ENCODE data around the gene MPRIP.

Gene MPRIP

GRCh38 chr17:17033466-17033865, 8.8 kb upstream of the MPRIP start:
- no peak for DNase-seq (ENCODE audit: extremely low read depth, low read depth)
- no peak for TF ChIP-seq CTCF (IDR thresholded peaks at IDR 0.05; ENCODE audit: low read depth, low read length)

GRCh38 chr17:17034026-17034425, 8.2 kb upstream of the MPRIP start:
- DNase-seq (ENCODE audit: extremely low read depth, low read depth) = no peak
- TF ChIP-seq CTCF (IDR thresholded peaks at IDR 0.05; ENCODE audit: low read depth, low read length) = no peak

- no peak for TF ChIP-seq CTCF (IDR thresholded peaks at IDR 0.05; ENCODE audit: low read depth, low read length)
- no peak for DNase-seq (ENCODE audit: extremely low read depth, low read depth)
Observed at GRCh38 chr17:17034496-17035075, 7.7 kb upstream of the MPRIP start.

GRCh38 chr17:17035490-17035889, 6.8 kb upstream of the MPRIP start:
- DNase-seq (ENCODE audit: extremely low read depth, low read depth) = no peak
- no peak for TF ChIP-seq CTCF (IDR thresholded peaks at IDR 0.05; ENCODE audit: low read depth, low read length)

GRCh38 chr17:17035920-17036523, 6.2 kb upstream of the MPRIP start:
- no peak for TF ChIP-seq CTCF (IDR thresholded peaks at IDR 0.05; ENCODE audit: low read depth, low read length)
- DNase-seq (ENCODE audit: extremely low read depth, low read depth) = no peak

GRCh38 chr17:17036524-17036998, 5.7 kb upstream of the MPRIP start:
- no peak for DNase-seq (ENCODE audit: extremely low read depth, low read depth)
- no peak for TF ChIP-seq CTCF (IDR thresholded peaks at IDR 0.05; ENCODE audit: low read depth, low read length)

GRCh38 chr17:17039911-17040310, 2.3 kb upstream of the MPRIP start:
- DNase-seq (ENCODE audit: extremely low read depth, low read depth) = no peak
- no peak for TF ChIP-seq CTCF (IDR thresholded peaks at IDR 0.05; ENCODE audit: low read depth, low read length)

Data from AG09319 (cell line).